MCF 10A (cell line): ENCODE data around the gene NXNL2. TPM values are rescaled to one million over a fixed set of nuclear protein-coding genes. Genes with fewer than 3 reads are reported as not detected.

Experiments used
- BruUV-seq: library from RNA; stranded (reverse); fragments of 400-500 nt; replicated peaks from 2 replicates; lab custom pipeline; 2021; lab: Mats Ljungman, UMichigan
- CTCF ChIA-PET: fragments of 300-600 bp; sonication (Branson Sonifier 250); formaldehyde crosslinking; extraction: SDS; loops from one replicate; lab custom pipeline; 2021; ENCODE audit warnings: antibody characterized with exemption, inconsistent platforms; lab: Yijun Ruan, JAX
- POLR2A ChIA-PET: fragments of 300-600, 350-650 bp; sonication (Branson Sonifier 250); formaldehyde crosslinking; extraction: SDS; loops from one replicate; lab custom pipeline; 2020; ENCODE audit warnings: antibody characterized with exemption, inconsistent platforms; lab: Yijun Ruan, JAX
- DNase-seq: peaks from one replicate; pipeline ENCODE4 v3.0.0-alpha.2; 2018; ENCODE audit not compliant: unreplicated experiment
- H3K27ac Mint-ChIP-seq: one replicate; pipeline ENCODE4 v1.8.0; 2022; ENCODE audit warnings: mild to moderate bottlenecking, low read depth, mixed read lengths; ENCODE audit not compliant: unreplicated experiment
- H3K27me3 Mint-ChIP-seq: one replicate; pipeline ENCODE4 v1.8.0; 2022; ENCODE audit warnings: mixed read lengths; ENCODE audit not compliant: insufficient read depth, unreplicated experiment
- H3K36me3 Mint-ChIP-seq: one replicate; pipeline ENCODE4 v1.8.0; 2022; ENCODE audit warnings: mild to moderate bottlenecking, moderate library complexity, mixed read lengths; ENCODE audit not compliant: insufficient read depth, unreplicated experiment
- H3K4me1 Mint-ChIP-seq: one replicate; pipeline ENCODE4 v1.8.0; 2022; ENCODE audit warnings: mixed read lengths; ENCODE audit not compliant: insufficient read depth, unreplicated experiment
- H3K4me3 Mint-ChIP-seq: one replicate; pipeline ENCODE4 v1.8.0; 2022; ENCODE audit warnings: mild to moderate bottlenecking, moderate library complexity, mixed read lengths; ENCODE audit not compliant: unreplicated experiment
- H3K9me3 Mint-ChIP-seq: one replicate; pipeline ENCODE4 v1.8.0; 2022; ENCODE audit warnings: mixed read lengths; ENCODE audit not compliant: unreplicated experiment
- CTCF ChIP-seq: fragments of 200-600 bp; IDR thresholded peaks from one replicate; pipeline ENCODE4 v1.8.0; 2022; ENCODE audit warnings: antibody characterized with exemption, mild to moderate bottlenecking; ENCODE audit not compliant: unreplicated experiment
- intact Hi-C: fragments of 100-400 bp; cut with micrococcal nuclease; formaldehyde crosslinking; loops from 2 replicates; pipeline ENCODE4 v1.14.1; 2022
- total RNA-seq: library from RNA; stranded (reverse); gene quantifications from 2 replicates; pipeline ENCODE4 v1.2.3, GENCODE V29; 2022

Gene NXNL2
- total RNA-seq, 1 experiment from 2014 or later = 0.49 TPM

DNA sequence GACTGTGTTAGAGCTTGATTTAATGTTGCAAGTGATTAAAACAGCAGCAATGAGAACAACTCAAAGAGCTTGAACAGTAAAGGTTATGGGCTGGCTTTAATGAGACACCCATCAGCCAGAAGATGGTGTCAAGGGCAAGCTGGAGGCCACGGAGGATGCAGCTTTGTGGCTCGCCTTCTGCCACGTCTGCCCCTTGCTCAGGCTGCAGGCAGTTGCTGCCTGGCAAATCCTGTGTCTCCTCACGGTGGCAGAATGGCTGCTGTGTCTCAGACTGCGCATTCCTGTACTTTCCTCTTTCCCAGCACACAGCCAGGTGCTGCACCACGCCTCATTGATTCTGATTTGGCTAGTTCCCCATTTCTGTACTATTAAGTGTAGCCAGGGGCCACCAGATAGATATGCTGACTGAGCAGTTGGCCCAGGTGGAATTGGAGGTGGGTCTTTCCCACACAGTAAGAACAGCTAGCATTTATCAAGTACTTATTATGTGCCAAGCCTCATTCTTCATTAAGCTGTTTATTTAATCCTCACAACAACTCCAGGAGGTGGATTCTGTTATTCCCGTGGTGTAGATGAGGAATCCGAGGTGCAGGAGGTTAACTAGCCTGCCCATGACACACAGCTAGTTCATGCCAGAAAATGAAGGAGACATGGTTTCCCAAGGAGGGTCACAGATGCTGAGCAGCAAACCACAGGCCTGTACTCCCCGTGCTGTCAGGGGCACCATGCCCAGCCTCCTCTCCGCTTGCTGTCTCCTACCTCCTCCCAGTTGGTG is 3.5 kb downstream of the NXNL2 start:
- no peak for DNase-seq
- H3K27ac Mint-ChIP-seq = no peak overlapping the region
- no TSS peak for BruUV-seq
- ChIA-PET POLR2A (interaction anchor here (0.7 kb wide), 1 partner anchor 71 kb away, joined by 3 read pairs; no protein-coding TSS in a partner anchor), CTCF (interaction anchor here (0.5 kb wide), 1 partner anchor 40 kb away, joined by 4 read pairs; no protein-coding TSS in a partner anchor)
- TF ChIP-seq CTCF = no peak
- no peaks in the 10 kb centered on the region for H3K9me3 Mint-ChIP-seq
- intact Hi-C loops = loop anchor here (10.0 kb wide), 1 partner anchor 64 kb away; no protein-coding TSS in a partner anchor
- no peaks in the 10 kb centered on the region for H3K27me3 Mint-ChIP-seq
- H3K4me3 Mint-ChIP-seq = no peak overlapping the region
- H3K36me3 Mint-ChIP-seq = no peaks in the 10 kb centered on the region
- peaks cover 5% of the 10 kb centered on the region for H3K4me1 Mint-ChIP-seq

DNA sequence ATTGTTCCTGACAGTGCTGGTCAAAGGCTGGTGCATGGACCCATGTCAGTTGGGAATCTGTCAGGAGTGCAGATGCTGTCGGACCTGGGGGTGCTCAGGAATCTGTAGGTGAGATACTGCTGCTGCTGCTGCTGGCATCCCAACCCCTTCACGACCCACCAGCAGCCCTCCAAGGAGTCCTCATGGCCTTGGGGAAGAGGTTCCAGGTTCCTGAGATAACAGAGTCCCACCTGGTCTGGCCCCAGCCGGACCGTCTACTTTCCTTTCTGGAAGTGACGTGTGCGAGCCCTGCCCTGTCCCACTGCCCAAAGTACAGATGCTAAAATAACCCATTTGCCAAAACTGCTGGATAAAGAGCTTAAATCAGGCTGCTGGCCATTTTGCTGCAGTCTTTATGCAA is 4.3 kb downstream of the NXNL2 start:
- intact Hi-C loops = loop anchor here (10.0 kb wide), 1 partner anchor 64 kb away; no protein-coding TSS in a partner anchor
- ChIA-PET POLR2A (no interaction called here), CTCF (no interaction called here)
- Mint-ChIP-seq H3K27ac (no peak overlapping the region), H3K27me3 (no peaks in the 10 kb centered on the region), H3K9me3 (no peaks in the 10 kb centered on the region), H3K4me3 (no peak overlapping the region), H3K36me3 (no peaks in the 10 kb centered on the region), H3K4me1 (peaks cover 3% of the 10 kb centered on the region)
- TF ChIP-seq CTCF = no peak
- BruUV-seq = no TSS peak
- no peak for DNase-seq

- intact Hi-C loops = no loop called here
- TF ChIP-seq CTCF = no peak
- CTCF ChIA-PET = interaction anchor here (0.6 kb wide), 1 partner anchor 366 kb away, joined by 4 read pairs; no protein-coding TSS in a partner anchor
- Mint-ChIP-seq H3K4me3 (no peak overlapping the region), H3K27ac (no peak overlapping the region), H3K9me3 (no peaks in the 10 kb centered on the region), H3K4me1 (peaks cover 7% of the 10 kb centered on the region), H3K27me3 (no peaks in the 10 kb centered on the region), H3K36me3 (no peaks in the 10 kb centered on the region)
- POLR2A ChIA-PET = no interaction called here
- BruUV-seq = no TSS peak
- DNase-seq = no peak
These were observed 5.3 kb downstream of the NXNL2 start for GRCh38 chr9:88540251-88540763.

- Mint-ChIP-seq H3K36me3 (no peaks in the 10 kb centered on the region), H3K9me3 (no peaks in the 10 kb centered on the region), H3K27ac (no peak overlapping the region), H3K4me3 (no peak overlapping the region), H3K4me1 (peaks cover 7% of the 10 kb centered on the region), H3K27me3 (no peaks in the 10 kb centered on the region)
- ChIA-PET POLR2A (interaction anchor here (0.6 to 1.1 kb wide), 3 partner anchors 9 to 106 kb away, joined by 3 read pairs; partner anchors contain the start of gene NXNL2), CTCF (interaction anchor here (0.6 to 0.8 kb wide), 4 partner anchors 15 to 460 kb away, joined by 3 read pairs; no protein-coding TSS in a partner anchor)
- intact Hi-C loops = no loop called here
- no peak for TF ChIP-seq CTCF
- DNase-seq = peak; percentile 91
- BruUV-seq = no TSS peak
These were observed 9.3 kb downstream of the NXNL2 start for GRCh38 chr9:88544245-88544644.
